K562 (cell line): ENCODE measurements around the gene BZW2. TPM values are rescaled to one million over a fixed set of nuclear protein-coding genes. Genes with fewer than 3 reads are reported as not detected.
A peak's percentile ranks its signal among the peaks of the same experiment; 100 is the strongest.

Experiments
- CBFB ChIP-seq: sonication (generic); formaldehyde crosslinking; IDR thresholded peaks from 2 replicates; pipeline ENCODE4 v1.4.0; 2020; ENCODE audit warnings: mild to moderate bottlenecking, missing genetic modification reagents
- CCAR2 ChIP-seq: fragments of 200-400 bp; formaldehyde crosslinking; IDR thresholded peaks from 2 replicates; pipeline ENCODE4 v1.6.1; 2017; ENCODE audit warnings: mild to moderate bottlenecking, low read depth, low read length
- CREB1 ChIP-seq, 2 experiments: sonication (generic) in 1 of 2; formaldehyde crosslinking in 1 of 2; IDR thresholded peaks; 2 replicates each; pipeline versions ENCODE4 v1.6.1 to v1.8.0; 2012 to 2022; ENCODE audit warnings: inconsistent platforms in 1 of 2, mild to moderate bottlenecking in 1 of 2, missing genetic modification reagents in 1 of 2, moderate library complexity in 1 of 2
- DDX20 ChIP-seq: fragments of 450-650 bp; IDR thresholded peaks from 2 replicates; pipeline ENCODE4 v1.6.1; 2016; ENCODE audit warnings: missing genetic modification characterization, low read depth, mild to moderate bottlenecking, missing compliant biosample characterization, moderate library complexity
- HMG20B ChIP-seq: fragments of 250-450 bp; sonication (Bioruptor Pico); IDR thresholded peaks from 2 replicates; pipeline ENCODE4 v1.5.0; 2021; ENCODE audit warnings: mild to moderate bottlenecking
- HNRNPLL ChIP-seq: fragments of 200-400 bp; formaldehyde crosslinking; IDR thresholded peaks from 2 replicates; pipeline ENCODE4 v1.6.1; 2017; ENCODE audit warnings: low read length, low read depth, mild to moderate bottlenecking; ENCODE audit not compliant: poor library complexity, severe bottlenecking
- MAX ChIP-seq: sonication (generic); formaldehyde crosslinking; IDR thresholded peaks from 2 replicates; pipeline ENCODE4 v1.9.0; 2022; ENCODE audit warnings: mild to moderate bottlenecking, missing genetic modification reagents
- MLLT1 ChIP-seq, 2 experiments: fragments of 450-650 bp; IDR thresholded peaks; 2 replicates each; pipeline ENCODE4 v1.6.1; 2016
- NFE2 ChIP-seq: IDR thresholded peaks from 2 replicates; pipeline ENCODE4 v1.6.1; 2014; ENCODE audit warnings: antibody characterized with exemption, low read depth
- NFXL1 ChIP-seq: fragments of 450-650 bp; formaldehyde crosslinking; IDR thresholded peaks from 2 replicates; pipeline ENCODE4 v1.4.0; 2021; ENCODE audit warnings: mild to moderate bottlenecking
- POLR2AphosphoS5 ChIP-seq: IDR thresholded peaks from 2 replicates; pipeline ENCODE4 v1.6.1; 2011; ENCODE audit warnings: mild to moderate bottlenecking, low read depth, low read length, moderate library complexity; ENCODE audit not compliant: control insufficient read depth, insufficient read depth
- RBBP5 ChIP-seq: fragments of 200-600 bp; sonication (generic); IDR thresholded peaks from 2 replicates; pipeline ENCODE4 v1.6.1; 2012; ENCODE audit warnings: borderline replicate concordance, mild to moderate bottlenecking, low read length, control low read depth, inconsistent platforms; ENCODE audit not compliant: insufficient read depth, poor library complexity, severe bottlenecking
- SAFB2 ChIP-seq: fragments of 200-400 bp; formaldehyde crosslinking; IDR thresholded peaks from 2 replicates; pipeline ENCODE4 v1.6.1; 2018; ENCODE audit warnings: borderline replicate concordance, low read length, low read depth, moderate library complexity; ENCODE audit not compliant: severe bottlenecking
- SMARCA5 ChIP-seq: fragments of 450-650 bp; IDR thresholded peaks from 2 replicates; pipeline ENCODE4 v1.6.1; 2016
- U2AF2 ChIP-seq: fragments of 200-400 bp; formaldehyde crosslinking; optimal IDR thresholded peaks from 2 replicates; pipeline ENCODE3; 2017; ENCODE audit warnings: low read depth, mild to moderate bottlenecking, low read length
- ZFX ChIP-seq: sonication (generic); formaldehyde crosslinking; IDR thresholded peaks from 2 replicates; pipeline ENCODE4 v1.8.0; 2022; ENCODE audit warnings: mild to moderate bottlenecking, missing genetic modification reagents, moderate library complexity
- ZNF140 ChIP-seq: fragments of 250-450 bp; sonication (Bioruptor Pico); IDR thresholded peaks from 2 replicates; pipeline ENCODE4 v1.8.0; 2021; ENCODE audit warnings: moderate library complexity, mild to moderate bottlenecking, inconsistent platforms
- ZNF217 ChIP-seq: sonication (generic); formaldehyde crosslinking; IDR thresholded peaks from 2 replicates; pipeline ENCODE4 v1.8.0; 2022; ENCODE audit warnings: mild to moderate bottlenecking, missing genetic modification reagents
- ZNF324 ChIP-seq: fragments of 250-450 bp; sonication (Bioruptor Pico); IDR thresholded peaks from 2 replicates; pipeline ENCODE4 v1.4.0; 2020; ENCODE audit warnings: mild to moderate bottlenecking
- ZNF384 ChIP-seq: IDR thresholded peaks from 2 replicates; pipeline ENCODE4 v1.6.1; 2012; ENCODE audit warnings: low read depth, low read length, improper control_type of control experiment
- ZNF431 ChIP-seq: sonication (generic); formaldehyde crosslinking; IDR thresholded peaks from 2 replicates; pipeline ENCODE4 v1.8.0; 2022; ENCODE audit warnings: mild to moderate bottlenecking, missing genetic modification reagents
- ZNF717 ChIP-seq: fragments of 250-450 bp; sonication (Bioruptor Pico); IDR thresholded peaks from 2 replicates; pipeline ENCODE4 v1.5.0; 2021
- polyA plus RNA-seq, 8 experiments: library from polyadenylated mRNA; depleted of rRNA in 4 of 8; stranded (reverse) in 5 of 8; unstranded in 3 of 8; fragments of >200 nt; fragmentation: Nextera tagmentation in 2 of 8; fragmentation: Illumina TruSeq in 1 of 8; extraction: Ambion mirVana in 2 of 8; extraction: Trizol in 1 of 8; gene quantifications; 2 replicates each; pipeline versions ENCODE4 v1.2.1 to v1.2.3, GENCODE V29; 2011 to 2014; ENCODE audit warnings: inconsistent platforms in 1 of 8, missing spikeins in 1 of 8
- total RNA-seq, 7 experiments: library from RNA; depleted of rRNA in 6 of 7; stranded (reverse); fragments of >200 nt in 6 of 7; fragmentation: Illumina TruSeq in 2 of 7; extraction: Trizol in 2 of 7; gene quantifications; 2 replicates each; pipeline versions ENCODE4 v1.2.1 to v1.2.3, GENCODE V29; 2011 to 2021; ENCODE audit warnings: low replicate concordance in 1 of 7
- TF ChIP-seq, protein P1 (sequence below): fragments of 250-450 bp; sonication (Bioruptor Pico); IDR thresholded peaks from 2 replicates; pipeline ENCODE4 v1.4.0; 2020; ENCODE audit warnings: mild to moderate bottlenecking, moderate library complexity, borderline replicate concordance

The BZW2 gene
- total and polyA plus RNA-seq, 9 of the 15 experiments (the other 6 are each of a cell fraction or from before 2014, with no cell fraction given), result 140 to 316 (median 173) TPM

GRCh38 chr7:16645593-16646471, at the start of gene BZW2, which contains the start of gene ANKMY2 (continued):
- no peak for TF ChIP-seq DDX20 (tag)
- no peak for TF ChIP-seq ZFX (CRISPR knock-in tag)
- no peak for TF ChIP-seq ZNF324 (CRISPR knock-in tag)
- peak; percentile 97 for TF ChIP-seq RBBP5
- no peak for TF ChIP-seq ZNF431
- TF ChIP-seq CREB1 (IDR thresholded peaks at IDR 0.05), result peak; percentile 39; the same call in 1 of the 2 replicates
- TF ChIP-seq CREB1 (CRISPR knock-in tag; IDR thresholded peaks at IDR 0.05), result peak; percentile 64
- TF ChIP-seq SAFB2, result no peak
- peak; percentile 63 to 71; a peak in 3 of 4 replicates for TF ChIP-seq MLLT1 (IDR thresholded peaks at IDR 0.05)
- peak; percentile 67 for TF ChIP-seq HNRNPLL
- TF ChIP-seq ZNF717 (CRISPR knock-in tag), result no peak
- TF ChIP-seq ZNF140 (CRISPR knock-in tag), result no peak
- no peak for TF ChIP-seq HMG20B (CRISPR knock-in tag)
- peak; percentile 88 for TF ChIP-seq POLR2AphosphoS5
- no peak for TF ChIP-seq CCAR2
- no peak for TF ChIP-seq NFXL1 (CRISPR knock-in tag)
- TF ChIP-seq SMARCA5, result no peak
- no peak for TF ChIP-seq NFE2
- TF ChIP-seq ZNF384, result no peak
- TF ChIP-seq MAX (CRISPR knock-in tag), result peak; percentile 80
- TF ChIP-seq, protein P1, sequence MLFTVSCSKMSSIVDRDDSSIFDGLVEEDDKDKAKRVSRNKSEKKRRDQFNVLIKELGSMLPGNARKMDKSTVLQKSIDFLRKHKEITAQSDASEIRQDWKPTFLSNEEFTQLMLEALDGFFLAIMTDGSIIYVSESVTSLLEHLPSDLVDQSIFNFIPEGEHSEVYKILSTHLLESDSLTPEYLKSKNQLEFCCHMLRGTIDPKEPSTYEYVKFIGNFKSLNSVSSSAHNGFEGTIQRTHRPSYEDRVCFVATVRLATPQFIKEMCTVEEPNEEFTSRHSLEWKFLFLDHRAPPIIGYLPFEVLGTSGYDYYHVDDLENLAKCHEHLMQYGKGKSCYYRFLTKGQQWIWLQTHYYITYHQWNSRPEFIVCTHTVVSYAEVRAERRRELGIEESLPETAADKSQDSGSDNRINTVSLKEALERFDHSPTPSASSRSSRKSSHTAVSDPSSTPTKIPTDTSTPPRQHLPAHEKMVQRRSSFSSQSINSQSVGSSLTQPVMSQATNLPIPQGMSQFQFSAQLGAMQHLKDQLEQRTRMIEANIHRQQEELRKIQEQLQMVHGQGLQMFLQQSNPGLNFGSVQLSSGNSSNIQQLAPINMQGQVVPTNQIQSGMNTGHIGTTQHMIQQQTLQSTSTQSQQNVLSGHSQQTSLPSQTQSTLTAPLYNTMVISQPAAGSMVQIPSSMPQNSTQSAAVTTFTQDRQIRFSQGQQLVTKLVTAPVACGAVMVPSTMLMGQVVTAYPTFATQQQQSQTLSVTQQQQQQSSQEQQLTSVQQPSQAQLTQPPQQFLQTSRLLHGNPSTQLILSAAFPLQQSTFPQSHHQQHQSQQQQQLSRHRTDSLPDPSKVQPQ, result no peak
- no peak for TF ChIP-seq U2AF2
- TF ChIP-seq ZNF217 (CRISPR knock-in tag), result no peak
- peak; percentile 90 for TF ChIP-seq CBFB (CRISPR knock-in tag)
